ENCODE results near the gene HCK.

GRCh38 chr20:32006053-32006452, 46.0 kb upstream of the HCK start:
- TF ChIP-seq CTCF (IDR thresholded peaks at IDR 0.05) (no peak), POLR2A (IDR thresholded peaks at IDR 0.05) (no peak)

Data from esophagus squamous epithelium (tissue), 4 donors.